ENCODE measurements around the gene KATNAL1.

KATNAL1 gene

GRCh38 chr13:30325668-30326067, 18.3 kb upstream of the KATNAL1 start:
- TF ChIP-seq BHLHE40 (IDR thresholded peaks at IDR 0.05; ENCODE audit: borderline replicate concordance) (no peak), FOXM1 (IDR thresholded peaks at IDR 0.05; ENCODE audit: borderline replicate concordance) (no peak), FOXK2 (IDR thresholded peaks at IDR 0.05) (no peak), ELF4 (IDR thresholded peaks at IDR 0.05) (no peak), L3MBTL2 (conservative IDR thresholded peaks at IDR 0.05) (no peak), LEF1 (IDR thresholded peaks at IDR 0.05; ENCODE audit: borderline replicate concordance) (no peak), ZNF384 (IDR thresholded peaks at IDR 0.05) (no peak), HDGF (IDR thresholded peaks at IDR 0.05; ENCODE audit: borderline replicate concordance) (no peak), FOXA1 (IDR thresholded peaks at IDR 0.05) (no peak), SP1 (IDR thresholded peaks at IDR 0.05) (no peak), PKNOX1 (IDR thresholded peaks at IDR 0.05) (no peak), TARDBP (IDR thresholded peaks at IDR 0.05) (no peak), CTBP1 (IDR thresholded peaks at IDR 0.05; ENCODE audit: borderline replicate concordance) (no peak), ARNT (IDR thresholded peaks at IDR 0.05) (no peak), NFRKB (IDR thresholded peaks at IDR 0.05) (no peak), SUZ12 (IDR thresholded peaks at IDR 0.05) (no peak)
- no peak for DNase-seq (ENCODE audit: extremely low spot score)
- ChIA-PET CTCF (no interaction called here), POLR2A (interaction anchor here (1.0 kb wide), 1 partner anchor 19 kb away, joined by 4 read pairs; the partner anchor contains the start of gene KATNAL1)

GRCh38 chr13:30323524-30323923, 16.2 kb upstream of the KATNAL1 start:
- ChIA-PET POLR2A (interaction anchor here (1.2 kb wide), 1 partner anchor 16 kb away, joined by 3 read pairs; the partner anchor contains the start of gene KATNAL1), CTCF (no interaction called here)
- TF ChIP-seq NFRKB (IDR thresholded peaks at IDR 0.05) (no peak), ARNT (IDR thresholded peaks at IDR 0.05) (no peak), FOXA1 (IDR thresholded peaks at IDR 0.05) (no peak)
- DNase-seq (ENCODE audit: extremely low spot score): no peak

- CTCF ChIA-PET: no interaction called here
- POLR2A ChIA-PET: no interaction called here
- no peak for TF ChIP-seq HDGF (IDR thresholded peaks at IDR 0.05; ENCODE audit: borderline replicate concordance)
- no peak for TF ChIP-seq SP1 (IDR thresholded peaks at IDR 0.05)
- no peak for TF ChIP-seq TARDBP (IDR thresholded peaks at IDR 0.05)
- TF ChIP-seq CTBP1 (IDR thresholded peaks at IDR 0.05; ENCODE audit: borderline replicate concordance): no peak
- no peak for TF ChIP-seq ARNT (IDR thresholded peaks at IDR 0.05)
- no peak for DNase-seq (ENCODE audit: extremely low spot score)
Measured at GRCh38 chr13:30322428-30322827, 15.1 kb upstream of the KATNAL1 start.

GRCh38 chr13:30321256-30321655, 13.9 kb upstream of the KATNAL1 start:
- ChIA-PET POLR2A (no interaction called here), CTCF (no interaction called here)
- no peak for DNase-seq (ENCODE audit: extremely low spot score)
- TF ChIP-seq FOXA1 (IDR thresholded peaks at IDR 0.05): no peak

GRCh38 chr13:30319655-30320054, 12.3 kb upstream of the KATNAL1 start:
- CTCF ChIA-PET: no interaction called here
- TF ChIP-seq SP1 (IDR thresholded peaks at IDR 0.05) (no peak), PKNOX1 (IDR thresholded peaks at IDR 0.05) (no peak), TARDBP (IDR thresholded peaks at IDR 0.05) (no peak), ARNT (IDR thresholded peaks at IDR 0.05) (no peak), CTBP1 (IDR thresholded peaks at IDR 0.05; ENCODE audit: borderline replicate concordance) (no peak), BHLHE40 (IDR thresholded peaks at IDR 0.05; ENCODE audit: borderline replicate concordance) (no peak)
- no peak for DNase-seq (ENCODE audit: extremely low spot score)
- POLR2A ChIA-PET: interaction anchor here (0.6 kb wide), 1 partner anchor 13 kb away, joined by 4 read pairs; the partner anchor contains the start of gene KATNAL1

GRCh38 chr13:30319130-30319529, 11.8 kb upstream of the KATNAL1 start:
- no peak for TF ChIP-seq ELF4 (IDR thresholded peaks at IDR 0.05)
- TF ChIP-seq NFRKB (IDR thresholded peaks at IDR 0.05): no peak
- TF ChIP-seq L3MBTL2 (conservative IDR thresholded peaks at IDR 0.05): no peak
- TF ChIP-seq PKNOX1 (IDR thresholded peaks at IDR 0.05): no peak
- no peak for TF ChIP-seq FOXA1 (IDR thresholded peaks at IDR 0.05)
- TF ChIP-seq ARNT (IDR thresholded peaks at IDR 0.05): no peak
- POLR2A ChIA-PET: interaction anchor here (0.6 kb wide), 1 partner anchor 12 kb away, joined by 4 read pairs; the partner anchor contains the start of gene KATNAL1
- DNase-seq (ENCODE audit: extremely low spot score): peak; percentile 25
- CTCF ChIA-PET: no interaction called here

- TF ChIP-seq SUZ12 (IDR thresholded peaks at IDR 0.05): no peak
- no peak for TF ChIP-seq FOXK2 (IDR thresholded peaks at IDR 0.05)
- no peak for TF ChIP-seq PKNOX1 (IDR thresholded peaks at IDR 0.05)
- TF ChIP-seq TARDBP (IDR thresholded peaks at IDR 0.05): no peak
- TF ChIP-seq ZNF384 (IDR thresholded peaks at IDR 0.05): no peak
- no peak for TF ChIP-seq LEF1 (IDR thresholded peaks at IDR 0.05; ENCODE audit: borderline replicate concordance)
- no peak for TF ChIP-seq ARNT (IDR thresholded peaks at IDR 0.05)
- TF ChIP-seq FOXM1 (IDR thresholded peaks at IDR 0.05; ENCODE audit: borderline replicate concordance): no peak
- TF ChIP-seq ELF4 (IDR thresholded peaks at IDR 0.05): no peak
- TF ChIP-seq SP1 (IDR thresholded peaks at IDR 0.05): no peak
- TF ChIP-seq L3MBTL2 (conservative IDR thresholded peaks at IDR 0.05): no peak
- no peak for TF ChIP-seq HDGF (IDR thresholded peaks at IDR 0.05; ENCODE audit: borderline replicate concordance)
- TF ChIP-seq CTBP1 (IDR thresholded peaks at IDR 0.05; ENCODE audit: borderline replicate concordance): no peak
- no peak for DNase-seq (ENCODE audit: extremely low spot score)
- ChIA-PET CTCF (interaction anchor here (1.5 kb wide), 1 partner anchor 186 kb away, joined by 4 read pairs; no protein-coding TSS in a partner anchor), POLR2A (interaction anchor here (1.0 kb wide), 1 partner anchor 11 kb away, joined by 8 read pairs; the partner anchor contains the start of gene KATNAL1)
Measured at GRCh38 chr13:30318026-30318425, 10.7 kb upstream of the KATNAL1 start.

Measured in HEK293T (cell line).